Adrenal gland (tissue), 5 donors: Measurements from ENCODE around the gene NDUFA3.

Source experiments
- CTCF ChIP-seq, 6 experiments: fragments of 450-650 bp in 4 of 6; fragments of 200-600 bp in 2 of 6; sonication (generic) in 1 of 6; IDR thresholded peaks; 1 replicate in 5 of 6; 2 replicates in 1 of 6; pipeline versions ENCODE4 v1.5.1 to v1.8.0; 2016 to 2021; ENCODE audit warnings: antibody characterized with exemption in 6 of 6, mild to moderate bottlenecking in 2 of 6, moderate library complexity in 1 of 6
- POLR2A ChIP-seq, 2 donors: fragments of 450-650 bp; IDR thresholded peaks; one replicate each; pipeline ENCODE4 v1.6.1; 2017; ENCODE audit warnings: antibody characterized with exemption in 2 of 2, mild to moderate bottlenecking in 2 of 2, moderate library complexity in 1 of 2
- donor health status: DM: no; HTN: no; CAD: no.

DNA sequence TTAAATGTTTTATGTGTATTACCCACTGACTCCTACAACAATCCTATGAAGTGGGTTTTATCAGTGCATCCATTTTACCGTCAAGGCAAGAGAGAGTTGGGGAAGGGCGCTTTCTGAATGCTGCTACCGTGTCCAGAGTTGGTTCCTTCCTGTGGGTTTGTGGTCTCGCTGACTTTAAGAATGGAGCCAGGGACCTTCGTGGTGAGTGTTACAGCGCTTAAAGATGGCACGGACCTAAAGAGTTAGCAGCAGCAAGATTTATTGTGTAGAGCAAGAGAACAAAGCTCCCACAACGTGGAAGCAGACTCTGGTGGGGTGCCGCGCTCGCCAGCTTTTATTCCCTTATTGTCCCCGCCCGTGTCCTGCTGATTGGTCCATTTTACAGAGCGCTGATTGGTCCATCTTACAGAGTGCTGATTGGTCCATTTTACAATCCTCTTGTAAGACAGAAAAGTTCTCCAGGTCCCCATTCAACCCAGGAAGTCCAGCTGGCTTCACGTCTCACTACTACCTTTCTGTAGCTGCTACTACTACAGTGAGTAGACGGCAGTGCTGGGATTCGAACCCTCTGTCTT, 8.1 kb upstream of the NDUFA3 start:
- TF ChIP-seq CTCF (IDR thresholded peaks at IDR 0.05) = no peak
- no peak for TF ChIP-seq POLR2A (IDR thresholded peaks at IDR 0.05)
